Activated T-cell treated with anti-CD3 and anti-CD28 coated beads for 1 hour (primary cell): ENCODE data around the gene SSRP1.
A peak's percentile ranks its signal among the peaks of the same experiment; 100 is the strongest.
"Not testable (repeated sequence)": the region's sequence is repeated elsewhere in the genome, so short reads cannot be mapped to it uniquely, and the experiment has no call there.

Experiments
- DNase-seq: peaks from one replicate; pipeline ENCODE4 v3.0.0-alpha.2; 2020; ENCODE audit warnings: low read depth

Gene SSRP1

GRCh38 chr11:57336856-57337255 lies 1.2 kb upstream of the SSRP1 start:
- DNase-seq = not testable (repeated sequence)

- DNase-seq = no peak
Measured at GRCh38 chr11:57336111-57336666, 497 bp upstream of the SSRP1 start.

GRCh38 chr11:57335023-57335342 lies 709 bp downstream of the SSRP1 start:
- DNase-seq = no peak

GRCh38 chr11:57332694-57333440 lies 2.8 kb downstream of the SSRP1 start:
- no peak for DNase-seq

- DNase-seq = no peak
Measured at GRCh38 chr11:57331720-57332119, 4.0 kb downstream of the SSRP1 start.

- DNase-seq = no peak
Measured at GRCh38 chr11:57330029-57330428, 5.7 kb downstream of the SSRP1 start.

- DNase-seq = no peak
Measured at GRCh38 chr11:57327721-57328120, 8.0 kb downstream of the SSRP1 start.

GRCh38 chr11:57325735-57326048 lies 10.0 kb downstream of the SSRP1 start:
- no peak for DNase-seq

GRCh38 chr11:57324886-57325734 lies 10.6 kb downstream of the SSRP1 start, which contains the start of gene TNKS1BP1:
TSS of gene TNKS1BP1 (minus strand) at chr11:57324952. CDS start at chr11:57321885, 3,067 bp downstream.
- DNase-seq = peak; percentile 84

- DNase-seq = peak; percentile 17
Measured at GRCh38 chr11:57324154-57324885, 11.4 kb downstream of the SSRP1 start.

GRCh38 chr11:57323855-57324153 lies 11.9 kb downstream of the SSRP1 start:
- DNase-seq = no peak

GRCh38 chr11:57323167-57323854 lies 12.4 kb downstream of the SSRP1 start:
- no peak for DNase-seq

- DNase-seq = no peak
Measured at GRCh38 chr11:57322256-57323166, 13.2 kb downstream of the SSRP1 start.

GRCh38 chr11:57321388-57322255 lies 14.1 kb downstream of the SSRP1 start:
- DNase-seq = no peak

GRCh38 chr11:57320719-57321387 lies 14.8 kb downstream of the SSRP1 start:
- DNase-seq = no peak

- DNase-seq = no peak
Measured at GRCh38 chr11:57320067-57320718, 15.5 kb downstream of the SSRP1 start.

- DNase-seq = no peak
Measured at GRCh38 chr11:57318178-57318577, 17.5 kb downstream of the SSRP1 start.

- DNase-seq = no peak
Measured at GRCh38 chr11:57316017-57316416, 19.7 kb downstream of the SSRP1 start.

- no peak for DNase-seq
Measured at GRCh38 chr11:57315491-57315890, 20.2 kb downstream of the SSRP1 start.
